Fibroblast of lung (primary cell): ENCODE data around the gene MTSS2. TPM values are rescaled to one million over a fixed set of nuclear protein-coding genes. Genes with fewer than 3 reads are reported as not detected.

Experiments
- DNase-seq, 2 donors: peaks; one replicate each; pipeline versions ENCODE4 v3.0.0 to v3.0.0-alpha.2; 2010; ENCODE audit warnings: low read depth in 2 of 2
- H2AFZ ChIP-seq: 2 replicates; pipeline ENCODE4 v1.5.1; 2012; ENCODE audit warnings: low read length, control low read depth, inconsistent platforms
- H3K27ac ChIP-seq: 2 replicates; pipeline ENCODE4 v1.5.1; 2011; ENCODE audit warnings: low read length, control low read depth; ENCODE audit not compliant: insufficient read depth
- H3K27me3 ChIP-seq: 2 replicates; pipeline ENCODE4 v1.5.1; 2011; ENCODE audit warnings: mild to moderate bottlenecking, low read length; ENCODE audit not compliant: control insufficient read depth, insufficient read depth
- H3K36me3 ChIP-seq: 2 replicates; pipeline ENCODE4 v1.5.1; 2011; ENCODE audit warnings: low read length; ENCODE audit not compliant: control insufficient read depth, insufficient read depth
- H3K4me1 ChIP-seq: 2 replicates; pipeline ENCODE4 v1.5.1; 2011; ENCODE audit warnings: low read length; ENCODE audit not compliant: control insufficient read depth, insufficient read depth; ENCODE audit errors: extremely low read depth
- H3K4me2 ChIP-seq: 2 replicates; pipeline ENCODE4 v1.5.1; 2011; ENCODE audit warnings: low read length, control low read depth; ENCODE audit not compliant: insufficient read depth; ENCODE audit errors: extremely low read depth
- H3K4me3 ChIP-seq, 4 experiments: fragments of 200-600 bp in 1 of 4; sonication (generic) in 1 of 4; replicated peaks in 1 of 4; 2 replicates each; pipeline ENCODE4 v1.5.1; 2011 to 2016; ENCODE audit warnings: low read length in 4 of 4, low read depth in 3 of 4, mild to moderate bottlenecking in 3 of 4, control low read depth in 2 of 4, inconsistent platforms in 1 of 4, mixed read lengths in 1 of 4; ENCODE audit not compliant: insufficient read depth in 1 of 4; ENCODE audit errors: control extremely low read depth in 1 of 4
- H3K79me2 ChIP-seq: 2 replicates; pipeline ENCODE4 v1.5.1; 2012; ENCODE audit warnings: mild to moderate bottlenecking, low read length, inconsistent platforms; ENCODE audit not compliant: control insufficient read depth, insufficient read depth
- H3K9ac ChIP-seq: 2 replicates; pipeline ENCODE4 v1.5.1; 2011; ENCODE audit warnings: mild to moderate bottlenecking, low read length, control low read depth; ENCODE audit not compliant: insufficient read depth
- H3K9me3 ChIP-seq: 2 replicates; pipeline ENCODE4 v1.5.1; 2012; ENCODE audit warnings: low read depth, low read length; ENCODE audit not compliant: control insufficient read depth, insufficient read depth
- H4K20me1 ChIP-seq: 2 replicates; pipeline ENCODE4 v1.5.1; 2011; ENCODE audit warnings: low read length; ENCODE audit not compliant: control insufficient read depth, insufficient read depth; ENCODE audit errors: extremely low read depth
- EZH2 ChIP-seq: IDR thresholded peaks from 2 replicates; pipeline ENCODE4 v1.5.1; 2012; ENCODE audit warnings: low read length, control low read depth, mild to moderate bottlenecking; ENCODE audit errors: missing control alignments
- polyA plus RNA-seq, 2 donors: library from polyadenylated mRNA; depleted of rRNA in 1 of 2; stranded (reverse) in 1 of 2; unstranded in 1 of 2; fragments of >200 nt; gene quantifications; 2 replicates each; pipeline ENCODE4 v1.2.1, GENCODE V29; 2011 to 2012; ENCODE audit warnings: missing spikeins in 1 of 2
- total RNA-seq: library from RNA; depleted of rRNA; stranded (reverse); fragments of >200 nt; gene quantifications from 2 replicates; pipeline ENCODE4 v1.2.1, GENCODE V29; 2014
- TF ChIP-seq, protein P1 (sequence below), 2 donors: IDR thresholded peaks in 1 of 2; conservative IDR thresholded peaks in 1 of 2; 1 replicate in 1 of 2; 2 replicates in 1 of 2; pipeline ENCODE4 v1.5.1; 2011 to 2012; ENCODE audit warnings: low read length in 2 of 2, control low read depth in 1 of 2, inconsistent platforms in 1 of 2, low read depth in 1 of 2, mild to moderate bottlenecking in 1 of 2

The MTSS2 gene
- total and polyA plus RNA-seq, 2 donors (not counting 1 experiment from before 2014, with no cell fraction given): 126 to 131 TPM

DNA sequence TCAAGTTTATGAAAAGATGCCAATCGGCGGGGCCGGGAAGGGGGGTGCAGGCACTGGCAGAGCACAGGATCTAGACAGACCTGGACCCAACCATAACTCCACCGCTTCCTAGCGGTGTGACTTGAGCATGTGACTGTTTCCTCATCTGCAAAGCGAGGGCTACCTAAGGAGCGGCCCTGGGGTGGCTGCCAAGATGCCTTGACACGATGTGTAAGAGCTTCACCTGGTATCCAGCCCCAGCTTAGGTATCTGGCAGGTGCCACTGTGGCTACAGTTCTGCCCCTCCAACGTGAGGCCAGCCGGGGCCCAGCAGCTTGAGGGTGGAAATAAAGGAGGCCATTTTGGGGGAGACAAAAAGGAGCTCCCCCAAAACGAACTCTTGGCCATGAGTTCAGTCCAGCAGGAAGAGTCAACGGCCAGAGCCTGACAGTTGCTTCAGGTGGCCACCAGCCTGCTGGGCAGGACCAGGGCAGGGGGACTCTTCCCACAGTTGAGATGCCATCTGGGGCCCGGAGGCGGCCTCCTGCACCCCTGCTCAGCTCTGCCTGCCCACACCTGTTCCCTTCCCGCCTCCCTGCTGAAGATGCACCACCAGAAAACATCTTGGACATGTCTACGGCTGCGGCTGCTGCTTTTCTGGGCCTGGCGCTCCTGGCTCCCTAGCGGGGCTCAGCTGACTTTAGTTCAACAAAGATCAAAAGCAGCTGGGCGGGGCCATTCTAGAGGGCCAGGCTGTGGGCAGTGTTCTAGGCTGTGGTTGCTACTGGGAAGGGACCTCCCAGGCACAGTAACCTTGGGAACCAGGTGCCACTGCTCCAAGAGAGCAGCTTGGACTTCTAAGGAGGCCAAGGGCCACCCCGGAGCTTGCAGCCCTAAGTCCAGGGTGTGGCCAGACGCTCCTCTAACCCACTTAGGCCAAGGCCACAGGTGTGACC is 3.4 kb upstream of the MTSS2 start:
- H3K4me1 ChIP-seq: peaks cover 66% of the 10 kb centered on the region
- H3K36me3 ChIP-seq: peaks cover 1% of the 10 kb centered on the region
- no peaks in the 10 kb centered on the region for H3K9me3 ChIP-seq
- no peak overlapping the region for H3K4me2 ChIP-seq
- H3K4me3 ChIP-seq: no peak overlapping the region
- no peaks in the 10 kb centered on the region for H3K27me3 ChIP-seq
- peak overlapping the region; percentile 5 for H3K9ac ChIP-seq
- H2AFZ ChIP-seq: no peak overlapping the region
- no peak for TF ChIP-seq EZH2
- TF ChIP-seq, protein P1, sequence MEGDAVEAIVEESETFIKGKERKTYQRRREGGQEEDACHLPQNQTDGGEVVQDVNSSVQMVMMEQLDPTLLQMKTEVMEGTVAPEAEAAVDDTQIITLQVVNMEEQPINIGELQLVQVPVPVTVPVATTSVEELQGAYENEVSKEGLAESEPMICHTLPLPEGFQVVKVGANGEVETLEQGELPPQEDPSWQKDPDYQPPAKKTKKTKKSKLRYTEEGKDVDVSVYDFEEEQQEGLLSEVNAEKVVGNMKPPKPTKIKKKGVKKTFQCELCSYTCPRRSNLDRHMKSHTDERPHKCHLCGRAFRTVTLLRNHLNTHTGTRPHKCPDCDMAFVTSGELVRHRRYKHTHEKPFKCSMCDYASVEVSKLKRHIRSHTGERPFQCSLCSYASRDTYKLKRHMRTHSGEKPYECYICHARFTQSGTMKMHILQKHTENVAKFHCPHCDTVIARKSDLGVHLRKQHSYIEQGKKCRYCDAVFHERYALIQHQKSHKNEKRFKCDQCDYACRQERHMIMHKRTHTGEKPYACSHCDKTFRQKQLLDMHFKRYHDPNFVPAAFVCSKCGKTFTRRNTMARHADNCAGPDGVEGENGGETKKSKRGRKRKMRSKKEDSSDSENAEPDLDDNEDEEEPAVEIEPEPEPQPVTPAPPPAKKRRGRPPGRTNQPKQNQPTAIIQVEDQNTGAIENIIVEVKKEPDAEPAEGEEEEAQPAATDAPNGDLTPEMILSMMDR (conservative IDR thresholded peaks at IDR 0.05 in 1 of 2, IDR thresholded peaks at IDR 0.05 in 1 of 2; ENCODE audit: low read depth in 1 of 2, low read length in 2 of 2): no peak
- peaks cover 15% of the 10 kb centered on the region for H3K79me2 ChIP-seq
- DNase-seq: no peak
- H4K20me1 ChIP-seq: no peaks in the 10 kb centered on the region
- peak overlapping the region; percentile 80 for H3K27ac ChIP-seq

GRCh38 chr16:70688246-70688742 is 2.4 kb upstream of the MTSS2 start:
- TF ChIP-seq EZH2: no peak
- TF ChIP-seq, protein P1 (conservative IDR thresholded peaks at IDR 0.05 in 1 of 2, IDR thresholded peaks at IDR 0.05 in 1 of 2; ENCODE audit: low read depth in 1 of 2, low read length in 2 of 2): no peak
- Histone ChIP-seq H3K79me2 (peaks cover 25% of the 10 kb centered on the region), H3K27ac (peak overlapping the region; percentile 80), H2AFZ (no peak overlapping the region), H3K4me1 (peaks cover 63% of the 10 kb centered on the region), H3K27me3 (no peaks in the 10 kb centered on the region), H3K4me2 (peak overlapping the region; percentile 17), H3K36me3 (peaks cover 4% of the 10 kb centered on the region), H3K4me3 (no peak overlapping the region), H3K9me3 (no peaks in the 10 kb centered on the region), H3K9ac (peak overlapping the region; percentile 57), H4K20me1 (no peaks in the 10 kb centered on the region)
- DNase-seq: peak; percentile 39 to 87

- TF ChIP-seq, protein P1 (conservative IDR thresholded peaks at IDR 0.05 in 1 of 2, IDR thresholded peaks at IDR 0.05 in 1 of 2; ENCODE audit: low read depth in 1 of 2, low read length in 2 of 2): no peak
- no peak for TF ChIP-seq EZH2
- Histone ChIP-seq H3K4me3 (no peak overlapping the region), H3K27me3 (no peaks in the 10 kb centered on the region), H4K20me1 (no peaks in the 10 kb centered on the region), H3K4me1 (peaks cover 61% of the 10 kb centered on the region), H3K27ac (peak overlapping the region; percentile 80), H3K79me2 (peaks cover 31% of the 10 kb centered on the region), H3K4me2 (no peak overlapping the region), H3K9ac (peak overlapping the region; percentile 57), H2AFZ (no peak overlapping the region), H3K36me3 (peaks cover 9% of the 10 kb centered on the region), H3K9me3 (no peaks in the 10 kb centered on the region)
- DNase-seq: no peak
Observed at GRCh38 chr16:70687671-70688245, 1.9 kb upstream of the MTSS2 start.
